Left colon (tissue), 2 donors: ENCODE data around the gene C20orf202. TPM values are rescaled to one million over a fixed set of nuclear protein-coding genes. Genes with fewer than 3 reads are reported as not detected.

Experiments used
- ATAC-seq: fragments of 200-7000 bp; cut with Tn5 transposase; one replicate; pipeline ENCODE4 v1.9.1; 2020; ENCODE audit warnings: mild to moderate bottlenecking, moderate library complexity
- DNase-seq, 2 donors: peaks; one replicate each; pipeline ENCODE4 v3.0.0-alpha.2; 2020
- intact Hi-C, 2 donors: fragments of 100-400 bp; cut with DNase I in 1 of 2; cut with micrococcal nuclease in 1 of 2; formaldehyde crosslinking; loops; one replicate each; pipeline versions ENCODE4 v1.11.2 to v1.14.0; 2022; cut with DNase I, micrococcal nuclease
- long read RNA-seq: library from polyadenylated mRNA; unstranded; transcript quantifications from one replicate; pipeline ENCODE4 v2.0.0, GENCODE V29; 2021
- total RNA-seq, 2 donors: library from RNA; stranded (reverse); fragmentation: NEBNext Ultra II Directional; extraction: Animal tissue kit (Norgen Biotek cat#: 25700); gene quantifications; one replicate each; pipeline ENCODE4 v1.2.1, GENCODE V29; 2021
- donor health status: DM: no; HTN: no; CAD: no.
- donor health status: DM: yes; HTN: yes; CAD: no.

C20orf202 gene
- under 1 TPM; 0.18 to 0.59 TPM for total RNA-seq
- long read RNA-seq, result 0 reads

GRCh38 chr20:1202762-1203504, at the start of gene C20orf202:
Gene C20orf202, plus strand, starts transcription at chr20:1203454. Its CDS starts 132 bp downstream, at chr20:1203586.
- intact Hi-C loops, result loop anchor here in 1 of 2 donors (10.0 kb wide), 1 partner anchor 98 kb away; no protein-coding TSS in a partner anchor
- DNase-seq, result no peak
- ATAC-seq, result peak; percentile 59

GRCh38 chr20:1154226-1154625, 49.0 kb upstream of the C20orf202 start:
- ATAC-seq (peak; percentile 79), DNase-seq (no peak)
- intact Hi-C loops, result no loop called here

- ATAC-seq (no peak), DNase-seq (no peak)
- intact Hi-C loops, result no loop called here
Observed at GRCh38 chr20:1154691-1155090, 48.6 kb upstream of the C20orf202 start.

GRCh38 chr20:1155342-1155741, 47.9 kb upstream of the C20orf202 start:
- DNase-seq (no peak), ATAC-seq (no peak)
- intact Hi-C loops, result no loop called here

GRCh38 chr20:1160496-1160895, 42.8 kb upstream of the C20orf202 start:
- intact Hi-C loops, result no loop called here

GRCh38 chr20:1160991-1161390, 42.3 kb upstream of the C20orf202 start:
- intact Hi-C loops, result no loop called here
- ATAC-seq (no peak), DNase-seq (no peak)

More at GRCh38 chr20:1160496-1160895, 42.8 kb upstream of the C20orf202 start:
- ATAC-seq (no peak), DNase-seq (no peak)

GRCh38 chr20:1163105-1163504, 40.1 kb upstream of the C20orf202 start:
- no peak for ATAC-seq
- intact Hi-C loops, result no loop called here
- DNase-seq, result no peak

GRCh38 chr20:1163653-1164052, 39.6 kb upstream of the C20orf202 start:
- DNase-seq (no peak), ATAC-seq (no peak)
- intact Hi-C loops, result no loop called here

- ATAC-seq (no peak), DNase-seq (no peak)
- intact Hi-C loops, result no loop called here
Observed at GRCh38 chr20:1164871-1165270, 38.4 kb upstream of the C20orf202 start.

- DNase-seq (no peak), ATAC-seq (no peak)
- intact Hi-C loops, result no loop called here
Observed at GRCh38 chr20:1165521-1165920, 37.7 kb upstream of the C20orf202 start.

- ATAC-seq, result no peak
- no peak for DNase-seq
- intact Hi-C loops, result no loop called here
Observed at GRCh38 chr20:1165941-1166340, 37.3 kb upstream of the C20orf202 start.

GRCh38 chr20:1166948-1167720, 36.1 kb upstream of the C20orf202 start:
- DNase-seq (no peak), ATAC-seq (no peak)
- intact Hi-C loops, result no loop called here

GRCh38 chr20:1169224-1169623, 34.0 kb upstream of the C20orf202 start:
- intact Hi-C loops, result no loop called here
- no peak for DNase-seq
- no peak for ATAC-seq

- ATAC-seq (peak; percentile 40), DNase-seq (peak in 1 of 2 donors; percentile 15)
- intact Hi-C loops, result no loop called here
Observed at GRCh38 chr20:1171461-1172093, 31.7 kb upstream of the C20orf202 start.

GRCh38 chr20:1173698-1174097, 29.6 kb upstream of the C20orf202 start:
- intact Hi-C loops, result no loop called here
- no peak for ATAC-seq
- no peak for DNase-seq

GRCh38 chr20:1174787-1175186, 28.5 kb upstream of the C20orf202 start:
- ATAC-seq (no peak), DNase-seq (no peak)
- intact Hi-C loops, result no loop called here

GRCh38 chr20:1177680-1178079, 25.6 kb upstream of the C20orf202 start:
- DNase-seq (no peak), ATAC-seq (peak; percentile 40)
- intact Hi-C loops, result no loop called here

- ATAC-seq, result no peak
- intact Hi-C loops, result no loop called here
- DNase-seq, result no peak
Observed at GRCh38 chr20:1178103-1178502, 25.2 kb upstream of the C20orf202 start.

GRCh38 chr20:1178623-1179022, 24.6 kb upstream of the C20orf202 start:
- DNase-seq (no peak), ATAC-seq (no peak)
- intact Hi-C loops, result no loop called here

GRCh38 chr20:1180949-1181348, 22.3 kb upstream of the C20orf202 start:
- no peak for DNase-seq
- intact Hi-C loops, result no loop called here
- ATAC-seq, result no peak
